ENCODE measurements around the gene ASMTL.
"Not testable (repeated sequence)": the region's sequence is repeated elsewhere in the genome, so short reads cannot be mapped to it uniquely, and the experiment has no call there.

The ASMTL gene

GRCh38 chrX:1480082-1480785, 27.5 kb upstream of the ASMTL start:
- DNase-seq (ENCODE audit: low read depth): no peak
- H3K4me3 ChIP-seq (ENCODE audit: low read depth, low read length): no peak overlapping the region

GRCh38 chrX:1477801-1478458, 25.2 kb upstream of the ASMTL start:
- no peak overlapping the region for H3K4me3 ChIP-seq (ENCODE audit: low read depth, low read length)
- TF ChIP-seq, protein P1, sequence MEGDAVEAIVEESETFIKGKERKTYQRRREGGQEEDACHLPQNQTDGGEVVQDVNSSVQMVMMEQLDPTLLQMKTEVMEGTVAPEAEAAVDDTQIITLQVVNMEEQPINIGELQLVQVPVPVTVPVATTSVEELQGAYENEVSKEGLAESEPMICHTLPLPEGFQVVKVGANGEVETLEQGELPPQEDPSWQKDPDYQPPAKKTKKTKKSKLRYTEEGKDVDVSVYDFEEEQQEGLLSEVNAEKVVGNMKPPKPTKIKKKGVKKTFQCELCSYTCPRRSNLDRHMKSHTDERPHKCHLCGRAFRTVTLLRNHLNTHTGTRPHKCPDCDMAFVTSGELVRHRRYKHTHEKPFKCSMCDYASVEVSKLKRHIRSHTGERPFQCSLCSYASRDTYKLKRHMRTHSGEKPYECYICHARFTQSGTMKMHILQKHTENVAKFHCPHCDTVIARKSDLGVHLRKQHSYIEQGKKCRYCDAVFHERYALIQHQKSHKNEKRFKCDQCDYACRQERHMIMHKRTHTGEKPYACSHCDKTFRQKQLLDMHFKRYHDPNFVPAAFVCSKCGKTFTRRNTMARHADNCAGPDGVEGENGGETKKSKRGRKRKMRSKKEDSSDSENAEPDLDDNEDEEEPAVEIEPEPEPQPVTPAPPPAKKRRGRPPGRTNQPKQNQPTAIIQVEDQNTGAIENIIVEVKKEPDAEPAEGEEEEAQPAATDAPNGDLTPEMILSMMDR (conservative IDR thresholded peaks at IDR 0.05; ENCODE audit: low read depth, low read length): no peak
- no peak for DNase-seq (ENCODE audit: low read depth)

More at GRCh38 chrX:1480082-1480785, 27.5 kb upstream of the ASMTL start:
- TF ChIP-seq, protein P1 (conservative IDR thresholded peaks at IDR 0.05; ENCODE audit: low read depth, low read length): no peak

DNA sequence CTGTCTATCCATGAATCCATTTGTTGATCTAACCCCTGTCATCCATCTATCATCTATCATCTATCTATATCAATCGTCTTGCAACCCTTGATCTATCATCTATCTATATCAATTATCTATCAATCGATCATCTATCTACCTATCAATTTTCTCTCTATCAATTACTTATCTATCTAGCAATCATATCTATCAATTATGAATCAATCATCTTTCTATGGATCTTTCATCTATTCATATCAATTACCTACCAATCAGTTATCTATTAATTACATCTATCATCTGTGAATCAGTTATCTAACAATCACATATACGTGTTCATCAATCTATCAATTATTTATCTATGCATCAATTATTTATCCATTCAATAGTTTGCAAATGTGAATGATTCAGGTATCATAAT, 24.5 kb upstream of the ASMTL start:
- TF ChIP-seq, protein P1 (conservative IDR thresholded peaks at IDR 0.05; ENCODE audit: low read depth, low read length): no peak
- DNase-seq (ENCODE audit: low read depth): no peak
- no peak overlapping the region for H3K4me3 ChIP-seq (ENCODE audit: low read depth, low read length)

GRCh38 chrX:1476682-1477081, 24.0 kb upstream of the ASMTL start:
- no peak for DNase-seq (ENCODE audit: low read depth)
- TF ChIP-seq, protein P1 (conservative IDR thresholded peaks at IDR 0.05; ENCODE audit: low read depth, low read length): no peak
- no peak overlapping the region for H3K4me3 ChIP-seq (ENCODE audit: low read depth, low read length)

DNA sequence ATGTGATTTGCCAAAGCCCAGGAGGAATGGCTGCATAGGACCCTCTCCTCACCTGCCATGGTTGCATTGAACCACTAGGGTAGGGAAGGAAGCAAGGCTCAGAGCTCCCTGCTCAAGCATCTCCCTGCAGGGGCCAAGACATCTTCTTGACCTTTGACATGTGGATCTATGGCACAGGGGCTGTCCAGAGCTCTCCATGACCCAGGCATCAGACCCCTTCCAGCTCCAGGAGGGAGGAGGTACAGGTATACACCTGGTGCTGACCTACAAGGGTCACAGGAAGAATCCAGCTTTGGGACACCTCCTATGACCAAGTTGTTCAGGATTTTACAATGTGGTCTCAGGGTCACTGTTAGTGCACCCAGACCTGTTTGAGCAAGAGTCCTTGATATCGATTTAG, 23.2 kb upstream of the ASMTL start:
- DNase-seq (ENCODE audit: low read depth): no peak
- TF ChIP-seq, protein P1 (conservative IDR thresholded peaks at IDR 0.05; ENCODE audit: low read depth, low read length): no peak
- no peak overlapping the region for H3K4me3 ChIP-seq (ENCODE audit: low read depth, low read length)

GRCh38 chrX:1475481-1475880, 22.8 kb upstream of the ASMTL start:
- no peak for DNase-seq (ENCODE audit: low read depth)
- H3K4me3 ChIP-seq (ENCODE audit: low read depth, low read length): no peak overlapping the region
- TF ChIP-seq, protein P1 (conservative IDR thresholded peaks at IDR 0.05; ENCODE audit: low read depth, low read length): no peak

DNA sequence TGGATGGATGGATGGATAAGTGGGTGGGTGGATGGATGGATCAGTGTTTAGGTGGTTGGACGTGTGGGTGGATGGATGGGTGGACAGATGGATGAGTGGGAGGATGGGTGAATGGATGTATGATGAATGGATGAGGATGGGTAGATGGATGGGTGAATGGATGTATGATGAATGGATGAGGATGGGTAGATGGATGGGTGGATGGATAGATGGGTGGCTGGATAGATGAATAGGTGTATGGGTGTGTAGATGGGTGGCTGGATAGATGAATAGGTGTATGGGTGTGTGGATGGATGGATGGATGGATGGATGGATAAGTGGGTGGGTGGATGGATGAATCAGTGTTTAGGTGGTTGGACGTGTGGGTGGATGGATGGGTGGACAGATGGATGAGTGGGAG, 21.9 kb upstream of the ASMTL start:
- not testable (repeated sequence) for H3K4me3 ChIP-seq (ENCODE audit: low read depth, low read length); DNase-seq (ENCODE audit: low read depth)
